SU-DHL-6 (cell line): ENCODE data around the gene IFRD2.

Experiments used
- H2AFZ ChIP-seq: fragments of 200-600 bp; sonication (generic); 2 replicates; pipeline ENCODE4 v1.6.1; 2014; ENCODE audit warnings: low read depth, mild to moderate bottlenecking, moderate library complexity, mixed read lengths, antibody characterized with exemption, low read length; ENCODE audit not compliant: severe bottlenecking
- H3F3A ChIP-seq: fragments of 200-600 bp; shearing (Covaris generic); 2 replicates; pipeline ENCODE4 v1.6.0; 2016; ENCODE audit warnings: antibody characterized with exemption, mild to moderate bottlenecking; ENCODE audit not compliant: insufficient read depth
- H3K27ac ChIP-seq: fragments of 200-600 bp; sonication (generic); 2 replicates; pipeline ENCODE4 v1.5.1; 2016; ENCODE audit warnings: low read depth, mild to moderate bottlenecking, low read length, moderate library complexity, mixed read lengths
- H3K27me3 ChIP-seq: fragments of 200-600 bp; sonication (generic), shearing (Covaris generic); 2 replicates; pipeline ENCODE4 v1.6.0; 2014; ENCODE audit warnings: mild to moderate bottlenecking, low read length
- H3K36me3 ChIP-seq: fragments of 200-600 bp; sonication (generic); 2 replicates; pipeline ENCODE4 v1.6.1; 2014; ENCODE audit warnings: mild to moderate bottlenecking, low read length, mixed read lengths
- H3K4me2 ChIP-seq: fragments of 300-600, 200-600 bp; shearing (Covaris generic), sonication (generic); 2 replicates; pipeline ENCODE4 v1.6.0; 2014; ENCODE audit warnings: low read length, low read depth, mild to moderate bottlenecking; ENCODE audit not compliant: poor library complexity, severe bottlenecking
- H3K4me3 ChIP-seq: fragments of 200-600 bp; sonication (generic); 2 replicates; pipeline ENCODE4 v1.5.1; 2014; ENCODE audit warnings: antibody characterized with exemption, low read length, mild to moderate bottlenecking, mixed read lengths; ENCODE audit not compliant: insufficient read depth, poor library complexity, severe bottlenecking
- H3K79me2 ChIP-seq: fragments of 200-600 bp; sonication (generic); 2 replicates; pipeline ENCODE4 v1.6.1; 2014; ENCODE audit warnings: mild to moderate bottlenecking, low read length, moderate library complexity; ENCODE audit not compliant: insufficient read depth
- H3K9ac ChIP-seq: fragments of 200-600 bp; sonication (generic); 2 replicates; pipeline ENCODE4 v1.7.0; 2014; ENCODE audit warnings: mild to moderate bottlenecking, low read length
- H3K9me2 ChIP-seq: fragments of 200-600 bp; sonication (generic); replicated peaks from 2 replicates; pipeline ENCODE4 v1.6.1; 2014; ENCODE audit warnings: low read length; ENCODE audit not compliant: insufficient read depth
- H3K9me3 ChIP-seq: fragments of 200-600 bp; sonication (generic); 2 replicates; pipeline ENCODE4 v1.6.1; 2014; ENCODE audit warnings: low read length, mixed read lengths; ENCODE audit not compliant: insufficient read depth
- H4K20me1 ChIP-seq: fragments of 200-600 bp; sonication (generic); 2 replicates; pipeline ENCODE4 v1.6.1; 2014; ENCODE audit warnings: low read depth, mild to moderate bottlenecking, antibody characterized with exemption, low read length, moderate library complexity, mixed read lengths
- EZH2phosphoT487 ChIP-seq: fragments of 200-600 bp; sonication (generic), shearing (Covaris generic); conservative IDR thresholded peaks from 2 replicates; pipeline ENCODE4 v1.6.1; 2018; ENCODE audit warnings: mild to moderate bottlenecking, antibody characterized with exemption, low read length, moderate library complexity, mixed read lengths
- TF ChIP-seq, protein P1 (sequence below): fragments of 200-600 bp; sonication (generic); IDR thresholded peaks from one replicate; pipeline ENCODE4 v1.5.1; 2017; ENCODE audit warnings: antibody characterized with exemption, mild to moderate bottlenecking, low read length, moderate library complexity; ENCODE audit not compliant: insufficient read depth, poor library complexity, severe bottlenecking

IFRD2 gene

DNA sequence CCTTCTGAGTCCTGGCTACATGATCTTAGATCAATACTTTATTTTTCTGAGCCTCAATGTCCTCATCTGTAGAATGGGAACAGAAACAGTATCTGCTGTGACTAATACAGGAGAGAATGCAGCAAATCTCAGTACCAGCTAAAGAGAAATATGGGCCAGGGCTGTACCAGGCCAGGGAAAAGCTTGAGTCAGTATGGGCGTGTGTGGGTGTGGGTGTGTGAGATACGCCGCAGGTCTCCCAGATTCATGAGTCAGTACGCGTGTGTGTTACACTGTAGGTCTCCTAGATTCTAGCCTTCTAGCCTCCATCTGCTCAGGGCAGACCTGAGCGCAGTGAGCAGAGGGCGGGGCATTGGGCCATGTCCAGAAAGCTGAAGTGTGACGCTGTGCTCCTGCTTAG is 41.0 kb downstream of the IFRD2 start:
- H3K27me3 ChIP-seq = no peaks in the 10 kb centered on the region
- no peaks in the 10 kb centered on the region for H3K36me3 ChIP-seq
- no peaks in the 10 kb centered on the region for H3F3A ChIP-seq
- TF ChIP-seq EZH2phosphoT487 = no peak
- TF ChIP-seq, protein P1, sequence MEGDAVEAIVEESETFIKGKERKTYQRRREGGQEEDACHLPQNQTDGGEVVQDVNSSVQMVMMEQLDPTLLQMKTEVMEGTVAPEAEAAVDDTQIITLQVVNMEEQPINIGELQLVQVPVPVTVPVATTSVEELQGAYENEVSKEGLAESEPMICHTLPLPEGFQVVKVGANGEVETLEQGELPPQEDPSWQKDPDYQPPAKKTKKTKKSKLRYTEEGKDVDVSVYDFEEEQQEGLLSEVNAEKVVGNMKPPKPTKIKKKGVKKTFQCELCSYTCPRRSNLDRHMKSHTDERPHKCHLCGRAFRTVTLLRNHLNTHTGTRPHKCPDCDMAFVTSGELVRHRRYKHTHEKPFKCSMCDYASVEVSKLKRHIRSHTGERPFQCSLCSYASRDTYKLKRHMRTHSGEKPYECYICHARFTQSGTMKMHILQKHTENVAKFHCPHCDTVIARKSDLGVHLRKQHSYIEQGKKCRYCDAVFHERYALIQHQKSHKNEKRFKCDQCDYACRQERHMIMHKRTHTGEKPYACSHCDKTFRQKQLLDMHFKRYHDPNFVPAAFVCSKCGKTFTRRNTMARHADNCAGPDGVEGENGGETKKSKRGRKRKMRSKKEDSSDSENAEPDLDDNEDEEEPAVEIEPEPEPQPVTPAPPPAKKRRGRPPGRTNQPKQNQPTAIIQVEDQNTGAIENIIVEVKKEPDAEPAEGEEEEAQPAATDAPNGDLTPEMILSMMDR = no peak
- H3K9ac ChIP-seq = no peak overlapping the region
- no peaks in the 10 kb centered on the region for H3K9me3 ChIP-seq
- no peaks in the 10 kb centered on the region for H4K20me1 ChIP-seq
- no peak overlapping the region for H2AFZ ChIP-seq
- peaks cover 48% of the 10 kb centered on the region for H3K79me2 ChIP-seq
- no peak overlapping the region for H3K27ac ChIP-seq
- H3K4me2 ChIP-seq = no peak overlapping the region
- no peak overlapping the region for H3K4me3 ChIP-seq
- H3K9me2 ChIP-seq = no peaks in the 10 kb centered on the region

DNA sequence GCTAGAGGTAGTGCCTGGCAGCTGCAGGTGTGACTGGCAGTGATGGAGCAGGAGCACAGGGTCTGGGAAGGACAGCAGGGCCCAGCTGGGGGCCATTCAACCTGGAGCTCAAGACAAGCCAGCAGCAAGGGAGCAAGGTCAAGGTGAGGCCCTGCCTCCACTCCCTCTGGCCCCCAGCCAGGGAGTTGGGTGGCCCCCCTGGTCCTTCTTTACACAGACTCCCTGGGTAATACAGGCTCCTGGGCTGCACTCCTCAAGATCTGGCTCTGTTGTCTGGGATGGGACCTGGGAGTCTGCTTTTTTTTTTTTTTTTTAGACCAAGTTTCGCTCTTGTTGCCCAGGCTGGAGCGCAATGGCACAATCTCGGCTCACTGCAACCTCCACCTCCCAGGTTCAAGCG is 41.7 kb downstream of the IFRD2 start:
- Histone ChIP-seq H3K27ac (no peak overlapping the region), H3K36me3 (no peaks in the 10 kb centered on the region), H2AFZ (no peak overlapping the region), H3K4me2 (no peak overlapping the region), H3K79me2 (peaks cover 55% of the 10 kb centered on the region), H3K9me2 (no peaks in the 10 kb centered on the region), H3K9me3 (no peaks in the 10 kb centered on the region), H3K4me3 (no peak overlapping the region), H3K9ac (no peak overlapping the region), H3K27me3 (no peaks in the 10 kb centered on the region), H3F3A (no peaks in the 10 kb centered on the region), H4K20me1 (no peaks in the 10 kb centered on the region)
- TF ChIP-seq EZH2phosphoT487 = no peak
- TF ChIP-seq, protein P1 = no peak

DNA sequence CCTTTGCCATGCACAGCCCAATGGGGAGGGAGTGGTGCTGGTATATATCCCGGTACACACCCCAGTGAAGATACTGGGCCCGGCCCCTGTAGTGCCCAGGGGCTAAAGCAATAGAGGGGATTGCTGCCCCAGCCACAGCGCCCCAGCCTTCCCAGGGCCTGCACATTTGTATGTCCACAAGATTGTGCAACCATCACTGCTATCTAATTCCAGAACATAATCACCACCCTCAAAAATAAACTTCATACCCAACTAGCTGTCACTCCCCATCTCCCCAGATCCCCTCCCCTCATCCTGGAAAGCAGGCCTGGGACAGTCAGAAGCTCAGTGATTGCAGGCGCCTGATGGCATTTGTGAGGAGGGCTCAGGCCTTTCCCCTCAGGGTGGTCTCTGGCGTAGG is 42.8 kb downstream of the IFRD2 start:
- Histone ChIP-seq H2AFZ (no peak overlapping the region), H3F3A (no peaks in the 10 kb centered on the region), H3K27ac (no peak overlapping the region), H3K36me3 (no peaks in the 10 kb centered on the region), H3K27me3 (no peaks in the 10 kb centered on the region), H3K9ac (no peak overlapping the region), H3K9me2 (no peaks in the 10 kb centered on the region), H3K79me2 (peaks cover 55% of the 10 kb centered on the region), H3K4me3 (no peak overlapping the region), H3K4me2 (no peak overlapping the region), H3K9me3 (no peaks in the 10 kb centered on the region), H4K20me1 (no peaks in the 10 kb centered on the region)
- TF ChIP-seq, protein P1 = no peak
- TF ChIP-seq EZH2phosphoT487 = no peak
